WTC11 (cell line): ENCODE results near the gene CPVL. TPM values are rescaled to one million over a fixed set of nuclear protein-coding genes. Genes with fewer than 3 reads are reported as not detected.

Source experiments
- ATAC-seq: fragments of 200-7000 bp; cut with Tn5 transposase; 2 replicates; pipeline ENCODE4 v1.10.0; 2021; ENCODE audit warnings: mild to moderate bottlenecking, moderate library complexity
- CTCF ChIA-PET: fragments of 300-600 bp; sonication (Branson Sonifier 250); formaldehyde crosslinking; loops from one replicate; lab custom pipeline; 2021; ENCODE audit warnings: antibody characterized with exemption; lab: Charles Lee
- POLR2A ChIA-PET: fragments of 350-600 bp; sonication (Branson Sonifier 250); formaldehyde crosslinking; loops from one replicate; lab custom pipeline; 2021; ENCODE audit warnings: antibody characterized with exemption; lab: Charles Lee
- DNase-seq: peaks from one replicate; pipeline ENCODE4 v3.0.0; 2021; ENCODE audit warnings: low spot score
- H3K27ac Mint-ChIP-seq: 2 replicates; pipeline ENCODE4 v1.8.0; 2021; ENCODE audit warnings: mixed read lengths
- H3K27me3 Mint-ChIP-seq: 2 replicates; pipeline ENCODE4 v1.8.0; 2021; ENCODE audit warnings: low read depth, mild to moderate bottlenecking, moderate library complexity, mixed read lengths
- H3K36me3 Mint-ChIP-seq: 2 replicates; pipeline ENCODE4 v1.8.0; 2021; ENCODE audit warnings: mixed read lengths
- H3K4me1 Mint-ChIP-seq: 2 replicates; pipeline ENCODE4 v1.8.0; 2022; ENCODE audit warnings: mixed read lengths
- H3K4me3 Mint-ChIP-seq: 2 replicates; pipeline ENCODE4 v1.8.0; 2021; ENCODE audit warnings: mild to moderate bottlenecking, moderate library complexity, mixed read lengths
- H3K9me3 Mint-ChIP-seq: 2 replicates; pipeline ENCODE4 v1.8.0; 2021; ENCODE audit warnings: mixed read lengths
- CREB1 ChIP-seq: sonication (generic); formaldehyde crosslinking; IDR thresholded peaks from 2 replicates; pipeline ENCODE4 v1.8.0; 2023; ENCODE audit warnings: mild to moderate bottlenecking, missing genetic modification reagents
- GRHL2 ChIP-seq: fragments of 250-450 bp; sonication (Bioruptor Pico); IDR thresholded peaks from 2 replicates; pipeline ENCODE4 v1.8.0; 2022; ENCODE audit warnings: mild to moderate bottlenecking, moderate library complexity; ENCODE audit not compliant: insufficient replicate concordance, severe bottlenecking
- IRF2 ChIP-seq: sonication (generic); formaldehyde crosslinking; IDR thresholded peaks from 2 replicates; pipeline ENCODE4 v1.8.0; 2022; ENCODE audit warnings: low read depth, missing genetic modification reagents, borderline replicate concordance
- JUN ChIP-seq: sonication (generic); formaldehyde crosslinking; IDR thresholded peaks from 2 replicates; pipeline ENCODE4 v1.8.0; 2023; ENCODE audit warnings: mild to moderate bottlenecking, missing genetic modification reagents
- KAT7 ChIP-seq: sonication (generic); formaldehyde crosslinking; IDR thresholded peaks from 2 replicates; pipeline ENCODE4 v1.8.1; 2023; ENCODE audit warnings: missing genetic modification reagents, mild to moderate bottlenecking, borderline replicate concordance
- MYBL2 ChIP-seq: sonication (generic); formaldehyde crosslinking; IDR thresholded peaks from 2 replicates; pipeline ENCODE4 v1.8.1; 2023; ENCODE audit warnings: mild to moderate bottlenecking, moderate library complexity, missing genetic modification reagents
- NFATC4 ChIP-seq: fragments of 250-450 bp; sonication (Bioruptor Pico); IDR thresholded peaks from 2 replicates; pipeline ENCODE4 v1.9.0; 2021; ENCODE audit warnings: mild to moderate bottlenecking
- NR1H2 ChIP-seq: sonication (generic); formaldehyde crosslinking; IDR thresholded peaks from 2 replicates; pipeline ENCODE4 v1.9.0; 2021; ENCODE audit warnings: mild to moderate bottlenecking, moderate library complexity, missing genetic modification reagents
- NR3C1 ChIP-seq: sonication (generic); formaldehyde crosslinking; conservative IDR thresholded peaks from 2 replicates; pipeline ENCODE4 v1.8.1; 2023; ENCODE audit warnings: low read depth, mild to moderate bottlenecking, missing genetic modification reagents
- SOX15 ChIP-seq: fragments of 250-450 bp; sonication (Bioruptor Pico); IDR thresholded peaks from 2 replicates; pipeline ENCODE4 v1.9.0; 2021; ENCODE audit warnings: mild to moderate bottlenecking
- total RNA-seq: library from RNA; stranded (reverse); gene quantifications from 3 replicates; pipeline ENCODE4 v1.2.3, GENCODE V29; 2021
- TF ChIP-seq, protein P1 (sequence below): fragments of 250-450 bp; sonication (Bioruptor Pico); IDR thresholded peaks from 2 replicates; pipeline ENCODE4 v1.8.0; 2021; ENCODE audit warnings: mild to moderate bottlenecking
- TF ChIP-seq, protein P2 (sequence below): sonication (generic); formaldehyde crosslinking; conservative IDR thresholded peaks from 2 replicates; pipeline ENCODE4 v1.8.1; 2023; ENCODE audit warnings: mild to moderate bottlenecking, low read depth, missing genetic modification reagents, moderate library complexity
- TF ChIP-seq, protein P3 (sequence below): fragments of 250-450 bp; sonication (Bioruptor Pico); IDR thresholded peaks from 2 replicates; pipeline ENCODE4 v1.9.0; 2021; ENCODE audit warnings: mild to moderate bottlenecking
- TF ChIP-seq, protein P4 (sequence below): sonication (generic); formaldehyde crosslinking; conservative IDR thresholded peaks from 2 replicates; pipeline ENCODE4 v1.8.1; 2022; ENCODE audit warnings: mild to moderate bottlenecking, missing genetic modification reagents
- TF ChIP-seq, protein P5 (sequence below): sonication (generic); formaldehyde crosslinking; IDR thresholded peaks from 2 replicates; pipeline ENCODE4 v1.8.0; 2022; ENCODE audit warnings: mild to moderate bottlenecking, missing genetic modification reagents

Gene CPVL
- total RNA-seq, 1 experiment from 2014 or later: 34.2 TPM

DNA sequence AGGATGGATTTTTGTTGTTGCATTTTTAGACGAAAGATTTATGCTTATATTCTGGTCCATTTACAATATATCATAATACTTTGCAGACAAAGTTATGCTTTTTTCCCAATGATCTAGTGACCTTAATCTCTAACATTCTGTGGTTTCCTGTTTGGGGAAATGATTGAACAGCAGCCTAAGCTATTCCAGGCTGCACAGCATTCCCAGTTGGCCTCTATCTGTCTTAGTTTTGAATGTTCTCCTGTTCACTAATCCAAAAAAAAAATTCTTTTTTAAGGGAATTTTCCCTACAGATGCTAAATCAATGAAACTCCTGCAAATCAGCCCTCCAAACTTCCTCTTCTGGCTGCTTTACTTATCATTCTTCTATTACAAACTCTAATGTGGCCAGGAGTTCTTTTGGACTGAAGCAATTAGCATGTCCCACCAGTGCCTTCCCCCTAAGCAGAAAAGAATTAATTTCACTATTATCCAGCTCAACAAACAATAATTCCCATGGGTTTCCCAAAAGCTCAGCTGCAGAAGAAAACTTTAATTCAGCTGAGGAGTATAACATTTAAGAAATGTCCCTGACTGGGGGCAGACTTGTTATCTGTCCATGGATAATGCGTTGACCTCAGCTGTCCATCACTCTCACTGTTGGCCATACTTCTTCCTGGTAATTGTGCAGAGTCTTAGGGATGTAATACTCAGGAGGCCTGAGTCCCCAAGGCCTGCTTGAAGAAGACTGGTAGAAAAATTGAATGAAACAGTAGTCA is 106.3 kb downstream of the CPVL start:
- H3K4me3 Mint-ChIP-seq: no peak overlapping the region
- no peaks in the 10 kb centered on the region for H3K9me3 Mint-ChIP-seq
- ChIA-PET POLR2A (no interaction called here), CTCF (interaction anchor here (1.3 to 1.5 kb wide), 2 partner anchors 83 to 113 kb away, joined by 4 to 5 read pairs; no protein-coding TSS in a partner anchor)
- peaks cover 5% of the 10 kb centered on the region; the same call in 1 of the 2 replicates for H3K36me3 Mint-ChIP-seq
- H3K4me1 Mint-ChIP-seq: peaks cover 44% of the 10 kb centered on the region
- TF ChIP-seq, protein P1, sequence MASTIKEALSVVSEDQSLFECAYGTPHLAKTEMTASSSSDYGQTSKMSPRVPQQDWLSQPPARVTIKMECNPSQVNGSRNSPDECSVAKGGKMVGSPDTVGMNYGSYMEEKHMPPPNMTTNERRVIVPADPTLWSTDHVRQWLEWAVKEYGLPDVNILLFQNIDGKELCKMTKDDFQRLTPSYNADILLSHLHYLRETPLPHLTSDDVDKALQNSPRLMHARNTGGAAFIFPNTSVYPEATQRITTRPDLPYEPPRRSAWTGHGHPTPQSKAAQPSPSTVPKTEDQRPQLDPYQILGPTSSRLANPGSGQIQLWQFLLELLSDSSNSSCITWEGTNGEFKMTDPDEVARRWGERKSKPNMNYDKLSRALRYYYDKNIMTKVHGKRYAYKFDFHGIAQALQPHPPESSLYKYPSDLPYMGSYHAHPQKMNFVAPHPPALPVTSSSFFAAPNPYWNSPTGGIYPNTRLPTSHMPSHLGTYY (CRISPR knock-in tag): no peak
- no peak for TF ChIP-seq CREB1
- TF ChIP-seq GRHL2 (CRISPR knock-in tag): no peak
- no peak for ATAC-seq
- H3K27ac Mint-ChIP-seq: 0 out of 2 replicates have a peak overlapping the region, but pooled peaks have one; percentile 3
- H3K27me3 Mint-ChIP-seq: no peaks in the 10 kb centered on the region
- DNase-seq: no peak

DNA sequence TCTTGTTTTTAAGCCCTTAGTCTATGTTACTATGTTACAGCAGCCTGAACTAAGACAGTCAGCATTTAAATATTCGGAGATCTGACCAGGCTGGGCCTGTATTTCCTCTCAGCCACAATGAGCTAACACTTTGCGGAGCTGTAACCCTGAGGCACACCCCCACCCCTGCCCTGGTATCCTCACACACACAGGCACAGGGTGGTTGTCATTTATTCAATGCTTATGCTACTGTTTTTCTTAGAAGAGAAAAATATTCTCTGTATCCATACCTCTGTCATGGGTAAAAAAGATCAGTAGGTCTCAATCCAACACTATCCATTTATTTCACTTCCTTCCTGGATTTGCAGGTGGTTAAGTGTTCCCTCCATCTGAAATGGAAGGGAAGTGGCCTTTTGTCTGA is 107.9 kb downstream of the CPVL start:
- Mint-ChIP-seq H3K27ac (no peak overlapping the region), H3K9me3 (no peaks in the 10 kb centered on the region), H3K36me3 (0 out of 2 replicates have a peak, but pooled peaks cover under 1% of the 10 kb centered on the region), H3K4me3 (no peak overlapping the region), H3K27me3 (no peaks in the 10 kb centered on the region), H3K4me1 (peaks cover 34% of the 10 kb centered on the region)
- TF ChIP-seq, protein P2, sequence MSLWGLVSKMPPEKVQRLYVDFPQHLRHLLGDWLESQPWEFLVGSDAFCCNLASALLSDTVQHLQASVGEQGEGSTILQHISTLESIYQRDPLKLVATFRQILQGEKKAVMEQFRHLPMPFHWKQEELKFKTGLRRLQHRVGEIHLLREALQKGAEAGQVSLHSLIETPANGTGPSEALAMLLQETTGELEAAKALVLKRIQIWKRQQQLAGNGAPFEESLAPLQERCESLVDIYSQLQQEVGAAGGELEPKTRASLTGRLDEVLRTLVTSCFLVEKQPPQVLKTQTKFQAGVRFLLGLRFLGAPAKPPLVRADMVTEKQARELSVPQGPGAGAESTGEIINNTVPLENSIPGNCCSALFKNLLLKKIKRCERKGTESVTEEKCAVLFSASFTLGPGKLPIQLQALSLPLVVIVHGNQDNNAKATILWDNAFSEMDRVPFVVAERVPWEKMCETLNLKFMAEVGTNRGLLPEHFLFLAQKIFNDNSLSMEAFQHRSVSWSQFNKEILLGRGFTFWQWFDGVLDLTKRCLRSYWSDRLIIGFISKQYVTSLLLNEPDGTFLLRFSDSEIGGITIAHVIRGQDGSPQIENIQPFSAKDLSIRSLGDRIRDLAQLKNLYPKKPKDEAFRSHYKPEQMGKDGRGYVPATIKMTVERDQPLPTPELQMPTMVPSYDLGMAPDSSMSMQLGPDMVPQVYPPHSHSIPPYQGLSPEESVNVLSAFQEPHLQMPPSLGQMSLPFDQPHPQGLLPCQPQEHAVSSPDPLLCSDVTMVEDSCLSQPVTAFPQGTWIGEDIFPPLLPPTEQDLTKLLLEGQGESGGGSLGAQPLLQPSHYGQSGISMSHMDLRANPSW: no peak
- TF ChIP-seq, protein P3, sequence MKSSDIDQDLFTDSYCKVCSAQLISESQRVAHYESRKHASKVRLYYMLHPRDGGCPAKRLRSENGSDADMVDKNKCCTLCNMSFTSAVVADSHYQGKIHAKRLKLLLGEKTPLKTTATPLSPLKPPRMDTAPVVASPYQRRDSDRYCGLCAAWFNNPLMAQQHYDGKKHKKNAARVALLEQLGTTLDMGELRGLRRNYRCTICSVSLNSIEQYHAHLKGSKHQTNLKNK (CRISPR knock-in tag): no peak
- TF ChIP-seq SOX15 (CRISPR knock-in tag): no peak
- no peak for TF ChIP-seq JUN
- TF ChIP-seq NR3C1 (CRISPR knock-in tag): no peak
- no peak for TF ChIP-seq NFATC4 (CRISPR knock-in tag)
- TF ChIP-seq KAT7 (CRISPR knock-in tag): no peak
- POLR2A ChIA-PET: no interaction called here
- peak; percentile 79 for ATAC-seq
- CTCF ChIA-PET: interaction anchor here (1.6 to 1.9 kb wide), 3 partner anchors 82 to 117 kb away, joined by 9 to 10 read pairs (median 9); no protein-coding TSS in a partner anchor
- no peak for DNase-seq

DNA sequence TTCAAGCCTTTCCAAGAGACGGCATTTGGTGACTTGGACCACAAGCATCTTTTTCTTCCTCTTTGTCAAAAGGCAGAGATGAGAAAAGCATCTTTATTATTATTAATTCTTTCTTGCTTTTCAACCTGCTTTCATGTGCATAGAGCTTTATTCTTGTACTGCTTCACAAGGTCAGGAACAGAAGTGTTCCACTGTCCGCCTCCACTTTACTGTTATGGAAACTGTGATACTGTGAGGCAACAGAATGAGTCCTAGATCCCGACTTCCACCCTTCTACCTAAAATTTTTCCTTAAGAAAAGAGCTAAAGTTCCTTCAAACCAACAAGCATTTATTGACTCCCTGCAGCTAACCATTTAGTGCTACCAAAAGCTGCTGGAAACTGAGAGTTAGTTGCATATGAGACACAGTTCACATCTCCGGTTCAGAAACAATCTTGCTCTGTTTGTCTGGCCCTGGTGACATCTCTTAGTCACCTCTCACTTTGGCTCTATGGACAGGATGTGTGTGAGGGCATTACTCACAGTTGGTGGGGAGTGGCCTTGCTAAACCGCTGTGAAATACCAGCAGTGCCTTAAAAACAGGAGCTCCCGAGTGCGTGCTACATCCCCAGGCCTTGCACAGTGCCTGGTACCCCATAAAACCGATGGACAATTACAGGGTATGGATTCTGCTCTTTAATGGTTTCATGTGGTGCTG is 111.1 kb downstream of the CPVL start:
- CTCF ChIA-PET: interaction anchor here (1.1 to 1.2 kb wide), 2 partner anchors 108 to 113 kb away, joined by 3 to 5 read pairs; no protein-coding TSS in a partner anchor
- no peak; the same call in 1 of the 2 replicates for ATAC-seq
- DNase-seq: no peak
- peaks cover 19% of the 10 kb centered on the region for H3K4me1 Mint-ChIP-seq
- no peaks in the 10 kb centered on the region for H3K27me3 Mint-ChIP-seq
- peaks cover 4% of the 10 kb centered on the region; the same call in 1 of the 2 replicates for H3K36me3 Mint-ChIP-seq
- H3K4me3 Mint-ChIP-seq: no peak overlapping the region
- TF ChIP-seq, protein P1 (CRISPR knock-in tag): no peak
- TF ChIP-seq NR1H2 (CRISPR knock-in tag) (no peak), MYBL2 (no peak), IRF2 (CRISPR knock-in tag) (no peak)
- TF ChIP-seq, protein P4, sequence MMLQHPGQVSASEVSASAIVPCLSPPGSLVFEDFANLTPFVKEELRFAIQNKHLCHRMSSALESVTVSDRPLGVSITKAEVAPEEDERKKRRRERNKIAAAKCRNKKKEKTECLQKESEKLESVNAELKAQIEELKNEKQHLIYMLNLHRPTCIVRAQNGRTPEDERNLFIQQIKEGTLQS (CRISPR knock-in tag): no peak
- TF ChIP-seq, protein P5, sequence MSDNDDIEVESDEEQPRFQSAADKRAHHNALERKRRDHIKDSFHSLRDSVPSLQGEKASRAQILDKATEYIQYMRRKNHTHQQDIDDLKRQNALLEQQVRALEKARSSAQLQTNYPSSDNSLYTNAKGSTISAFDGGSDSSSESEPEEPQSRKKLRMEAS (CRISPR knock-in tag): no peak
- H3K9me3 Mint-ChIP-seq: no peaks in the 10 kb centered on the region
- H3K27ac Mint-ChIP-seq: no peak overlapping the region
- POLR2A ChIA-PET: interaction anchor here (0.6 kb wide), 1 partner anchor 1260 kb away, joined by 4 read pairs; no protein-coding TSS in a partner anchor
